Epidermal melanocyte (primary cell): ENCODE measurements around the gene USP17L29.
"Not testable (repeated sequence)": the region's sequence is repeated elsewhere in the genome, so short reads cannot be mapped to it uniquely, and the experiment has no call there.

Experiments used
- DNase-seq: peaks from one replicate; pipeline ENCODE4 v3.0.0; 2011; ENCODE audit warnings: low spot score; ENCODE audit not compliant: insufficient read length

USP17L29 gene, protein sequence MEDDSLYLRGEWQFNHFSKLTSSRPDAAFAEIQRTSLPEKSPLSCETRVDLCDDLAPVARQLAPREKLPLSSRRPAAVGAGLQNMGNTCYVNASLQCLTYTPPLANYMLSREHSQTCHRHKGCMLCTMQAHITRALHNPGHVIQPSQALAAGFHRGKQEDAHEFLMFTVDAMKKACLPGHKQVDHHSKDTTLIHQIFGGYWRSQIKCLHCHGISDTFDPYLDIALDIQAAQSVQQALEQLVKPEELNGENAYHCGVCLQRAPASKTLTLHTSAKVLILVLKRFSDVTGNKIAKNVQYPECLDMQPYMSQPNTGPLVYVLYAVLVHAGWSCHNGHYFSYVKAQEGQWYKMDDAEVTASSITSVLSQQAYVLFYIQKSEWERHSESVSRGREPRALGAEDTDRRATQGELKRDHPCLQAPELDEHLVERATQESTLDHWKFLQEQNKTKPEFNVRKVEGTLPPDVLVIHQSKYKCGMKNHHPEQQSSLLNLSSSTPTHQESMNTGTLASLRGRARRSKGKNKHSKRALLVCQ

GRCh38 chr4:9353338-9353737, at the start of gene USP17L29:
USP17L29 (plus strand) TSS chr4:9353638; CDS start chr4:9353638, 0 bp downstream.
- DNase-seq = not testable (repeated sequence)

GRCh38 chr4:9324191-9324590, 29.2 kb upstream of the USP17L29 start:
- DNase-seq = not testable (repeated sequence)

DNA sequence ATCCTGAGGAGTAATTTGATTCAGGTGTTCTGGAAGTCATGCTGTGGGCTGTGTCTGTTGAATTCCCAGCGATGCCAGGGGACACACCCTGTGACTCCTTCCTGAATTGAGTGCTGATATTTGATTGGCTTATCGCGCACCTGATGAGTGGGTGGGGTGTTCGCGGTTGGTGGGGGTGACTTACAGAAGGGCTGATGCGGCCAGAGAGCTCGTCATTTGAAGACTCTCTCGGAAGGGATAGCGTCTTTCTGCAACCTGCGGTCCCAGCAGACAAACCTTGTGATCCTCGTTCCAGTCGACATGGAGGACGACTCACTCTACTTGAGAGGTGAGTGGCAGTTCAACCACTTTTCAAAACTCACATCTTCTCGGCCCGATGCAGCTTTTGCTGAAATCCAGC, 28.6 kb upstream of the USP17L29 start, which contains the start of gene USP17L24:
Gene USP17L24 (plus strand): TSS at position 301 of the 400 bp plus-strand sequence. CDS start 0 bp downstream, at position 301.
- not testable (repeated sequence) for DNase-seq

DNA sequence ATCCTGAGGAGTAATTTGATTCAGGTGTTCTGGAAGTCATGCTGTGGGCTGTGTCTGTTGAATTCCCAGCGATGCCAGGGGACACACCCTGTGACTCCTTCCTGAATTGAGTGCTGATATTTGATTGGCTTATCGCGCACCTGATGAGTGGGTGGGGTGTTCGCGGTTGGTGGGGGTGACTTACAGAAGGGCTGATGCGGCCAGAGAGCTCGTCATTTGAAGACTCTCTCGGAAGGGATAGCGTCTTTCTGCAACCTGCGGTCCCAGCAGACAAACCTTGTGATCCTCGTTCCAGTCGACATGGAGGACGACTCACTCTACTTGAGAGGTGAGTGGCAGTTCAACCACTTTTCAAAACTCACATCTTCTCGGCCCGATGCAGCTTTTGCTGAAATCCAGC, 23.8 kb upstream of the USP17L29 start, which contains the start of gene USP17L25:
Gene USP17L25 (plus strand): TSS at position 301 of the 400 bp plus-strand sequence. CDS start 0 bp downstream, at position 301.
- DNase-seq = not testable (repeated sequence)

GRCh38 chr4:9334358-9334757, 19.1 kb upstream of the USP17L29 start, which contains the start of gene USP17L26:
USP17L26 (plus strand) TSS chr4:9334658; CDS start chr4:9334658, 0 bp downstream.
- not testable (repeated sequence) for DNase-seq

DNA sequence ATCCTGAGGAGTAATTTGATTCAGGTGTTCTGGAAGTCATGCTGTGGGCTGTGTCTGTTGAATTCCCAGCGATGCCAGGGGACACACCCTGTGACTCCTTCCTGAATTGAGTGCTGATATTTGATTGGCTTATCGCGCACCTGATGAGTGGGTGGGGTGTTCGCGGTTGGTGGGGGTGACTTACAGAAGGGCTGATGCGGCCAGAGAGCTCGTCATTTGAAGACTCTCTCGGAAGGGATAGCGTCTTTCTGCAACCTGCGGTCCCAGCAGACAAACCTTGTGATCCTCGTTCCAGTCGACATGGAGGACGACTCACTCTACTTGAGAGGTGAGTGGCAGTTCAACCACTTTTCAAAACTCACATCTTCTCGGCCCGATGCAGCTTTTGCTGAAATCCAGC, 14.3 kb upstream of the USP17L29 start, which contains the start of gene USP17L5:
Gene USP17L5 (plus strand): TSS at position 301 of the 400 bp plus-strand sequence. CDS start 0 bp downstream, at position 301.
- not testable (repeated sequence) for DNase-seq

DNA sequence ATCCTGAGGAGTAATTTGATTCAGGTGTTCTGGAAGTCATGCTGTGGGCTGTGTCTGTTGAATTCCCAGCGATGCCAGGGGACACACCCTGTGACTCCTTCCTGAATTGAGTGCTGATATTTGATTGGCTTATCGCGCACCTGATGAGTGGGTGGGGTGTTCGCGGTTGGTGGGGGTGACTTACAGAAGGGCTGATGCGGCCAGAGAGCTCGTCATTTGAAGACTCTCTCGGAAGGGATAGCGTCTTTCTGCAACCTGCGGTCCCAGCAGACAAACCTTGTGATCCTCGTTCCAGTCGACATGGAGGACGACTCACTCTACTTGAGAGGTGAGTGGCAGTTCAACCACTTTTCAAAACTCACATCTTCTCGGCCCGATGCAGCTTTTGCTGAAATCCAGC, 9.6 kb upstream of the USP17L29 start, which contains the start of gene USP17L27:
Gene USP17L27 (plus strand): TSS at position 301 of the 400 bp plus-strand sequence. CDS start 0 bp downstream, at position 301.
- DNase-seq = not testable (repeated sequence)

GRCh38 chr4:9348593-9348992, 4.8 kb upstream of the USP17L29 start, which contains the start of gene USP17L28:
USP17L28 (plus strand) TSS chr4:9348893; CDS start chr4:9348893, 0 bp downstream.
- not testable (repeated sequence) for DNase-seq

- not testable (repeated sequence) for DNase-seq
These were observed 2.6 kb upstream of the USP17L29 start for GRCh38 chr4:9350866-9351265.

DNA sequence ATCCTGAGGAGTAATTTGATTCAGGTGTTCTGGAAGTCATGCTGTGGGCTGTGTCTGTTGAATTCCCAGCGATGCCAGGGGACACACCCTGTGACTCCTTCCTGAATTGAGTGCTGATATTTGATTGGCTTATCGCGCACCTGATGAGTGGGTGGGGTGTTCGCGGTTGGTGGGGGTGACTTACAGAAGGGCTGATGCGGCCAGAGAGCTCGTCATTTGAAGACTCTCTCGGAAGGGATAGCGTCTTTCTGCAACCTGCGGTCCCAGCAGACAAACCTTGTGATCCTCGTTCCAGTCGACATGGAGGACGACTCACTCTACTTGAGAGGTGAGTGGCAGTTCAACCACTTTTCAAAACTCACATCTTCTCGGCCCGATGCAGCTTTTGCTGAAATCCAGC, 9.4 kb downstream of the USP17L29 start, which contains the start of gene USP17L30:
Gene USP17L30 (plus strand): TSS at position 301 of the 400 bp plus-strand sequence. CDS start 0 bp downstream, at position 301.
- DNase-seq = not testable (repeated sequence)

DNA sequence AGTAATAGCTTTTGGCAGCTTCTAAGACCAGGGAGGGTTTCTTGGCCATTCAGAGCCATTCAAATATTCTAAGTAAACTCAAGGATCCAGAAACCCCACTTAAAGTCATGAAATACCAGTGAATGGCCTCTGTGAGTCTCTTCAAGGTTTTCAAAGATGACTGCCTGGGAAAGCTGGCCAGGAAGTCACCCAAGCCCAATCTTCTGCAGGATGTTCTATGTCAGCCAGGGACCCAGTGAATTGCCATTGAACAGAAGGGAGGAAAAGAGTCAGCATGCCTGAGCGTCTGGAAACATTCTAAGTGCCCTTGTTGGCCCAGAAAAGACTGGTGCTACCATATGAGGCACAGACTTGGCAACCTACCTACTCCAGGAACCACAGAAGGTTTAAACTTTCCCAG, 26.4 kb downstream of the USP17L29 start:
- DNase-seq = not testable (repeated sequence)

- DNase-seq = not testable (repeated sequence)
These were observed 27.6 kb downstream of the USP17L29 start for GRCh38 chr4:9381012-9381534.

DNA sequence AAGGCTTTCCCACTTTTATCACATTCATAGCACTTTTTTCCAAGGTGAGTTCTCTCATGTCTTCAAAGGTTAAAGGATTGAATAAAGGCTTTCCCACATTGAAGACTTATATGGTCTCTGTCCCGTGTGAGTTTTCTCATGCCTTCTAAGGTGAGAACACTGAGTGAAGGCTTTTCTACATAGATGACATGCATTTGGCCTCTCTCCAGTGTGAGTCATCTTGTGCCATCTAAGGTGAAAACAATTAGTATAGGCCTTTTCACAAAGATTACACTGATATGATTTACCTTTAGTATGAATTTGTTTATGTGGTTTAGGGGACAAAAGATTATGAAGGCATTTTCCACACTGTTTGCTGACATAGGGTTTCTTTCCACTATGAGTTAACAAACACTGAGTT, 30.7 kb downstream of the USP17L29 start:
- no peak for DNase-seq

DNA sequence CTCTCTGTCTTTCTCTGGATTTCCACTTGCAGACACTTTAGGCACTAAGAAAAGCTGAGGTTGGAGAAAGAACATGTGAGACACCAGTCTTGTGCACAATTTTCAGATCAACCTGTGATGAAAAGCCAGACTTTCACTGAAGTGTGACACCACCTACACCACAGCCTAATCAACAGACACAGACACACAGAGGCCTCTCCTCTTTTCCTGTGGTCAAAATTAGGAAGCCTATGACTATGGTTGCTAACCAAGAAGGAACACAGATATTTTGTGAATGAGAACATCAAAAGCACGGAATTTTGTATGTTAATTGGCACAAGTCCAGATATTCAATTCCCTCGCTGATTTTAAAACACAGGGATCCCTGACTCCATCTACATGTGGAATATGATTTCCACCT, 35.6 kb downstream of the USP17L29 start:
- not testable (repeated sequence) for DNase-seq
